HepG2 (cell line): ENCODE data around the gene WDR27. TPM values are rescaled to one million over a fixed set of nuclear protein-coding genes. Genes with fewer than 3 reads are reported as not detected.

Experiments used
- ATAC-seq: fragments of 200-7000 bp; cut with Tn5 transposase; 3 replicates; pipeline ENCODE4 v1.9.1; 2020; ENCODE audit warnings: mild to moderate bottlenecking, moderate library complexity
- BruUV-seq: library from RNA; stranded (reverse); fragments of 400-500 nt; replicated peaks from 2 replicates; lab custom pipeline; 2021; lab: Mats Ljungman, UMichigan
- CTCF ChIA-PET: fragments of 300-600 bp; formaldehyde crosslinking; extraction: SDS; loops from one replicate; lab custom pipeline; 2021; ENCODE audit warnings: low total read pairs, inconsistent platforms, low intra/inter-chr PET ratio; lab: Yijun Ruan, JAX
- POLR2A ChIA-PET: fragments of 350-600 bp; sonication (Branson Sonifier 250); formaldehyde crosslinking; loops from one replicate; lab custom pipeline; 2020; ENCODE audit warnings: antibody characterized with exemption, inconsistent platforms; lab: Yijun Ruan, JAX
- DNase-seq: peaks from one replicate; pipeline ENCODE4 v3.0.0-alpha.2; 2015; ENCODE audit warnings: low spot score
- FAIRE-seq: peaks from 3 replicates; lab custom pipeline; 2011; peaks lifted over from hg19 to GRCh38; lab: Jason Lieb, UNC
- H2AFZ ChIP-seq: one replicate; pipeline ENCODE4 v1.6.1; 2011; ENCODE audit warnings: low read length, inconsistent platforms
- H3K27ac ChIP-seq: fragments of 300-600 bp; 3 replicates; pipeline ENCODE4 v1.8.0; 2011; ENCODE audit warnings: mixed run types, mild to moderate bottlenecking, mixed read lengths, low read length, inconsistent platforms; ENCODE audit not compliant: insufficient read depth; ENCODE audit errors: extremely low read length
- H3K27me3 ChIP-seq, 2 experiments: fragments of 200-600 bp in 1 of 2; 2 replicates in 1 of 2; 3 replicates in 1 of 2; pipeline versions ENCODE4 v1.6.0 to v1.8.0; 2011; ENCODE audit warnings: low read length in 2 of 2, mild to moderate bottlenecking in 2 of 2, moderate library complexity in 2 of 2, inconsistent platforms in 1 of 2; ENCODE audit not compliant: insufficient read depth in 2 of 2, control insufficient read depth in 1 of 2
- H3K36me3 ChIP-seq, 2 experiments: fragments of 200-600 bp in 1 of 2; replicated peaks in 1 of 2; 2 replicates in 1 of 2; 3 replicates in 1 of 2; pipeline versions ENCODE4 v1.5.1 to v1.8.0; 2011; ENCODE audit warnings: low read length in 2 of 2, inconsistent platforms in 1 of 2; ENCODE audit not compliant: insufficient read depth in 2 of 2, control insufficient read depth in 1 of 2
- H3K4me1 ChIP-seq: 2 replicates; pipeline ENCODE4 v1.5.1; 2012; ENCODE audit warnings: low read length, inconsistent platforms; ENCODE audit not compliant: insufficient read depth
- H3K4me2 ChIP-seq: 2 replicates; pipeline ENCODE4 v1.6.0; 2011; ENCODE audit warnings: low read depth, low read length, inconsistent platforms
- H3K4me3 ChIP-seq, 3 experiments: fragments of 200-600 bp in 1 of 3; sonication (generic), shearing (Covaris generic) in 1 of 3; replicated peaks in 1 of 3; 2 replicates each; pipeline ENCODE4 v1.5.1; 2011 to 2016; ENCODE audit warnings: low read length in 3 of 3, inconsistent platforms in 2 of 3, low read depth in 2 of 3, mild to moderate bottlenecking in 2 of 3, control low read depth in 1 of 3, mixed read lengths in 1 of 3; ENCODE audit not compliant: insufficient read depth in 1 of 3
- H3K79me2 ChIP-seq: one replicate; pipeline ENCODE4 v1.6.1; 2011; ENCODE audit warnings: low read length, inconsistent platforms; ENCODE audit not compliant: insufficient read depth
- H3K9ac ChIP-seq: 2 replicates; pipeline ENCODE4 v1.6.0; 2011; ENCODE audit warnings: mild to moderate bottlenecking, low read depth, low read length, inconsistent platforms; ENCODE audit not compliant: insufficient read depth
- H3K9me3 ChIP-seq: 2 replicates; pipeline ENCODE4 v1.5.1; 2012; ENCODE audit warnings: mild to moderate bottlenecking, low read length
- H4K20me1 ChIP-seq: 2 replicates; pipeline ENCODE4 v1.6.0; 2011; ENCODE audit warnings: inconsistent platforms, mild to moderate bottlenecking, low read length, moderate library complexity; ENCODE audit not compliant: insufficient read depth
- FOXK2 ChIP-seq: fragments of 450-650 bp; IDR thresholded peaks from 2 replicates; pipeline ENCODE4 v1.6.1; 2016
- GFI1 ChIP-seq: sonication (generic); formaldehyde crosslinking; IDR thresholded peaks from 2 replicates; pipeline ENCODE4 v1.5.0; 2020; ENCODE audit warnings: missing genetic modification reagents, mild to moderate bottlenecking, borderline replicate concordance
- RFX5 ChIP-seq: IDR thresholded peaks from 2 replicates; pipeline ENCODE4 v1.6.1; 2011; ENCODE audit warnings: low read depth, low read length, improper control_type of control experiment
- SMAD9 ChIP-seq: sonication (generic); formaldehyde crosslinking; IDR thresholded peaks from 2 replicates; pipeline ENCODE4 v1.5.1; 2020; ENCODE audit warnings: mild to moderate bottlenecking, missing genetic modification reagents
- ZNF33B ChIP-seq: sonication (generic); formaldehyde crosslinking; IDR thresholded peaks from 2 replicates; pipeline ENCODE4 v1.5.1; 2020; ENCODE audit warnings: mild to moderate bottlenecking, missing genetic modification reagents
- ZNF549 ChIP-seq: sonication (generic); formaldehyde crosslinking; IDR thresholded peaks from 2 replicates; pipeline ENCODE4 v1.5.0; 2020; ENCODE audit warnings: missing genetic modification reagents
- ZNF562 ChIP-seq: sonication (generic); formaldehyde crosslinking; IDR thresholded peaks from 2 replicates; pipeline ENCODE4 v1.8.0; 2022; ENCODE audit warnings: missing genetic modification reagents, borderline replicate concordance
- WGBS: methylation state at CpG from one replicate; pipeline ENCODE4 v1.1.6; 2017; ENCODE audit warnings: low lambda C conversion rate; 5-methylcytosine and 5-hydroxymethylcytosine counted together
- in situ Hi-C: cut with HindIII; loops from 2 replicates; pipeline ENCODE4 v1.10.0; 2017; ENCODE audit warnings: low pct_unique_long_range_greater_than_20kb; ENCODE audit not compliant: extremely low pct_ligation_motif_present
- intact Hi-C: fragments of 100-400 bp; cut with micrococcal nuclease; formaldehyde crosslinking; loops from one replicate; pipeline ENCODE4 v1.10.0; 2022; ENCODE audit not compliant: unreplicated experiment
- polyA plus RNA-seq, 8 experiments: library from polyadenylated mRNA; depleted of rRNA in 3 of 8; stranded (reverse) in 7 of 8; unstranded in 1 of 8; fragments of >200 nt; fragmentation: Illumina TruSeq in 4 of 8; extraction: Trizol in 4 of 8; gene quantifications; 2 replicates each; pipeline versions ENCODE4 v1.2.1 to v1.2.3, GENCODE V29; 2011 to 2016; ENCODE audit warnings: low read depth in 4 of 8, missing spikeins in 1 of 8, mixed read lengths in 1 of 8; ENCODE audit not compliant: insufficient read depth in 1 of 8
- total RNA-seq, 5 experiments: library from RNA; depleted of rRNA; stranded (reverse); fragments of >200 nt; fragmentation: Illumina TruSeq; extraction: Trizol; gene quantifications; 2 replicates each; pipeline ENCODE4 v1.2.3, GENCODE V29; 2016; ENCODE audit warnings: low read depth in 1 of 5
- TF ChIP-seq, protein P1 (sequence below): sonication (generic); formaldehyde crosslinking; IDR thresholded peaks from 2 replicates; pipeline ENCODE4 v1.4.0; 2020; ENCODE audit warnings: missing genetic modification reagents
- TF ChIP-seq, protein P2 (sequence below): sonication (generic); formaldehyde crosslinking; IDR thresholded peaks from 2 replicates; pipeline ENCODE4 v1.5.1; 2020; ENCODE audit warnings: missing genetic modification reagents, mild to moderate bottlenecking, borderline replicate concordance
- TF ChIP-seq, protein P3 (sequence below): sonication (generic); formaldehyde crosslinking; IDR thresholded peaks from 2 replicates; pipeline ENCODE4 v1.9.0; 2022; ENCODE audit warnings: missing genetic modification reagents, mild to moderate bottlenecking, borderline replicate concordance
- TF ChIP-seq, protein P4 (sequence below): sonication (generic); formaldehyde crosslinking; IDR thresholded peaks from 2 replicates; pipeline ENCODE4 v1.4.0; 2020; ENCODE audit warnings: mild to moderate bottlenecking, missing genetic modification reagents

WDR27 gene
- total and polyA plus RNA-seq, 2 of the 13 experiments (the other 11 are each of a cell fraction or from before 2014, with no cell fraction given), result 34.1 to 80.3 TPM

DNA sequence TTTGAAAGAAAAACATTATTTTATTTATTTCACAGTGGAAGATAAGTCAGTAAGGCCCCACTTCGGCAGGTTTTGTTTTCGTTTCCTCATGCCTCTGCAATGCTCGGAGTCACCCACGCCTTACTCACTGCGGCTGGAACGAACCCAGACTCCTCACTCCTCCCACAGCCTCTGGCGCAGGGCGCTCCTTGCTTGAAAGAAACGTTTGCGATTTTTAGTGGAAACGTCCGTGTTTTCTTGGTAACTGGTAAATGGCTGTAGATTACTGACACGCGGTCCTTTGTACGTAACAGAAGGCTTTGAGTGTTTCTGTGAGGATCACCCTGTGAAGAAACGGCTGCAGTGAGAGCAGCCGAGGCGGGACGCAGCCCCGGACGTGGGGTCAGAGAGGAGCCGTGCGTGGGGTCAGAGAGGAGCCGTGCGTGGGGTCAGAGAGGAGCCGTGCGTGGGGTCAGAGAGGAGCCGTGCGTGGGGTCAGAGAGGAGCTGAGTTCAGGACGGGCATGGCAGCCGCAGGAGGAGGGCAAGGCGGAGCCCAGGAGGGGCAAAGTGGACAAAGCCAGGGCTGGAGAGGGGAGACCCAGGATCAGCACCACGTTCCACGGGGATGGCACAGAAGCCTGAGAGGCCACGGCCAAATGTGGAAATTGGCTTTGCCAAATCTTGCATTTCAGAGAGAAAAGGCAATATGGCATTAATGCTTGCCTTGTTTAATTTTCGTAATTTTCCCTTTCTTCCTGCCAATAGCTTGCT lies 249.5 kb downstream of the WDR27 start:
- ChIA-PET CTCF (no interaction called here), POLR2A (no interaction called here)
- no TSS peak for BruUV-seq
- DNase-seq (no peak), FAIRE-seq (no peak), ATAC-seq (no peak)
- Histone ChIP-seq H3K4me1 (no peaks in the 10 kb centered on the region), H3K79me2 (no peaks in the 10 kb centered on the region), H3K9ac (no peak overlapping the region), H2AFZ (no peak overlapping the region), H4K20me1 (no peaks in the 10 kb centered on the region), H3K27me3 (no peaks in the 10 kb centered on the region), H3K4me3 (no peak overlapping the region), H3K4me2 (no peak overlapping the region), H3K36me3 (no peaks in the 10 kb centered on the region; a peak in 1 of 5 replicates), H3K9me3 (no peaks in the 10 kb centered on the region), H3K27ac (no peak overlapping the region)
- in situ Hi-C loops (no loop called here), intact Hi-C loops (no loop called here)
- WGBS, result 85% methylated on average over 36 of the region's 36 CpGs
- TF ChIP-seq FOXK2, result no peak
- TF ChIP-seq GFI1, result no peak
- TF ChIP-seq, protein P1, sequence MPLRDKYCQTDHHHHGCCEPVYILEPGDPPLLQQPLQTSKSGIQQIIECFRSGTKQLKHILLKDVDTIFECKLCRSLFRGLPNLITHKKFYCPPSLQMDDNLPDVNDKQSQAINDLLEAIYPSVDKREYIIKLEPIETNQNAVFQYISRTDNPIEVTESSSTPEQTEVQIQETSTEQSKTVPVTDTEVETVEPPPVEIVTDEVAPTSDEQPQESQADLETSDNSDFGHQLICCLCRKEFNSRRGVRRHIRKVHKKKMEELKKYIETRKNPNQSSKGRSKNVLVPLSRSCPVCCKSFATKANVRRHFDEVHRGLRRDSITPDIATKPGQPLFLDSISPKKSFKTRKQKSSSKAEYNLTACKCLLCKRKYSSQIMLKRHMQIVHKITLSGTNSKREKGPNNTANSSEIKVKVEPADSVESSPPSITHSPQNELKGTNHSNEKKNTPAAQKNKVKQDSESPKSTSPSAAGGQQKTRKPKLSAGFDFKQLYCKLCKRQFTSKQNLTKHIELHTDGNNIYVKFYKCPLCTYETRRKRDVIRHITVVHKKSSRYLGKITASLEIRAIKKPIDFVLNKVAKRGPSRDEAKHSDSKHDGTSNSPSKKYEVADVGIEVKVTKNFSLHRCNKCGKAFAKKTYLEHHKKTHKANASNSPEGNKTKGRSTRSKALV, result no peak
- no peak for TF ChIP-seq ZNF33B (CRISPR knock-in tag)
- no peak for TF ChIP-seq ZNF562 (CRISPR knock-in tag)
- no peak for TF ChIP-seq RFX5
- no peak for TF ChIP-seq SMAD9 (CRISPR knock-in tag)
- no peak for TF ChIP-seq ZNF549 (CRISPR knock-in tag)
- TF ChIP-seq, protein P2, sequence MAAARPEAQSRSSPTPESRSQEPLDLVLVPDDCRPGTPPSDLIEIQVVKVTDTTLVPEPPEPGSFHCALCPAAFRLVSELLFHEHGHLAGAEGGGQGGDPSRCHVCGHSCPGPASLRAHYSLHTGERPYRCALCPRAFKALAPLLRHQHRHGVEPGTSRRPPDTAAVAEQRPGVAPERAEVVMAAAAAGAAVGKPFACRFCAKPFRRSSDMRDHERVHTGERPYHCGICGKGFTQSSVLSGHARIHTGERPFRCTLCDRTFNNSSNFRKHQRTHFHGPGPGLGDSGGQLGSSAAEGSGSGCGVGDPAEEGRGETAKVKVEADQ, result no peak
- TF ChIP-seq, protein P3, sequence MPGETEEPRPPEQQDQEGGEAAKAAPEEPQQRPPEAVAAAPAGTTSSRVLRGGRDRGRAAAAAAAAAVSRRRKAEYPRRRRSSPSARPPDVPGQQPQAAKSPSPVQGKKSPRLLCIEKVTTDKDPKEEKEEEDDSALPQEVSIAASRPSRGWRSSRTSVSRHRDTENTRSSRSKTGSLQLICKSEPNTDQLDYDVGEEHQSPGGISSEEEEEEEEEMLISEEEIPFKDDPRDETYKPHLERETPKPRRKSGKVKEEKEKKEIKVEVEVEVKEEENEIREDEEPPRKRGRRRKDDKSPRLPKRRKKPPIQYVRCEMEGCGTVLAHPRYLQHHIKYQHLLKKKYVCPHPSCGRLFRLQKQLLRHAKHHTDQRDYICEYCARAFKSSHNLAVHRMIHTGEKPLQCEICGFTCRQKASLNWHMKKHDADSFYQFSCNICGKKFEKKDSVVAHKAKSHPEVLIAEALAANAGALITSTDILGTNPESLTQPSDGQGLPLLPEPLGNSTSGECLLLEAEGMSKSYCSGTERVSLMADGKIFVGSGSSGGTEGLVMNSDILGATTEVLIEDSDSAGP (CRISPR knock-in tag), result no peak
- TF ChIP-seq, protein P4, sequence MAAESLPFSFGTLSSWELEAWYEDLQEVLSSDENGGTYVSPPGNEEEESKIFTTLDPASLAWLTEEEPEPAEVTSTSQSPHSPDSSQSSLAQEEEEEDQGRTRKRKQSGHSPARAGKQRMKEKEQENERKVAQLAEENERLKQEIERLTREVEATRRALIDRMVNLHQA (CRISPR knock-in tag), result no peak
